HL-60 (cell line): ENCODE data around the gene MCAM.

Source experiments
- DNase-seq, 2 experiments: peaks; one replicate each; pipeline ENCODE4 v3.0.0-alpha.2; 2010 to 2020; ENCODE audit warnings: low read depth in 1 of 2, low spot score in 1 of 2
- H3K27ac ChIP-seq: fragments of 250-450 bp; sonication (Bioruptor Pico); replicated peaks from 2 replicates; pipeline ENCODE4 v1.5.1; 2020; ENCODE audit warnings: mild to moderate bottlenecking, moderate library complexity
- H3K27me3 ChIP-seq: fragments of 250-450 bp; sonication (Bioruptor Pico); 2 replicates; pipeline ENCODE4 v1.5.1; 2021; ENCODE audit warnings: mild to moderate bottlenecking, moderate library complexity; ENCODE audit not compliant: insufficient read depth, poor library complexity, severe bottlenecking
- H3K4me3 ChIP-seq: replicated peaks from 2 replicates; pipeline ENCODE4 v1.5.1; 2011; ENCODE audit warnings: mild to moderate bottlenecking, control low read depth, low read length; ENCODE audit not compliant: insufficient read depth
- CTCF ChIP-seq: IDR thresholded peaks from one replicate; pipeline ENCODE4 v1.5.1; 2011; ENCODE audit warnings: low read length, control low read depth, inconsistent platforms; ENCODE audit not compliant: insufficient read depth
- GABPA ChIP-seq: IDR thresholded peaks from 2 replicates; pipeline ENCODE4 v1.6.1; 2012; ENCODE audit warnings: low read depth
- POLR2AphosphoS5 ChIP-seq: IDR thresholded peaks from 2 replicates; pipeline ENCODE4 v1.6.1; 2012; ENCODE audit warnings: low read depth
- REST ChIP-seq: IDR thresholded peaks from 2 replicates; pipeline ENCODE4 v1.6.1; 2012; ENCODE audit warnings: low read depth; ENCODE audit not compliant: insufficient replicate concordance
- SPI1 ChIP-seq: IDR thresholded peaks from 2 replicates; pipeline ENCODE4 v1.6.1; 2012; ENCODE audit warnings: low read depth, mild to moderate bottlenecking, borderline replicate concordance

Gene MCAM

GRCh38 chr11:119335655-119336543 lies 19.0 kb upstream of the MCAM start:
- TF ChIP-seq SPI1 (no peak), CTCF (no peak), POLR2AphosphoS5 (no peak), REST (no peak), GABPA (no peak)
- H3K4me3 ChIP-seq, result no peak overlapping the region
- peaks cover 10% of the 10 kb centered on the region for H3K27me3 ChIP-seq
- no peak for DNase-seq
- H3K27ac ChIP-seq, result no peak overlapping the region

GRCh38 chr11:119335091-119335654 lies 18.2 kb upstream of the MCAM start:
- Histone ChIP-seq H3K4me3 (peak overlapping the region; percentile 92), H3K27me3 (peaks cover 3% of the 10 kb centered on the region), H3K27ac (peak overlapping the region; percentile 82; the same call in 1 of the 2 replicates)
- DNase-seq, result no peak
- no peak for TF ChIP-seq REST
- TF ChIP-seq GABPA, result no peak
- no peak for TF ChIP-seq POLR2AphosphoS5
- TF ChIP-seq SPI1, result no peak
- no peak for TF ChIP-seq CTCF

GRCh38 chr11:119334174-119334930 lies 17.4 kb upstream of the MCAM start, which contains the start of gene RNF26:
Gene RNF26 (plus strand): TSS chr11:119334527. CDS start chr11:119335123, 596 bp downstream.
- Histone ChIP-seq H3K27me3 (no peaks in the 10 kb centered on the region), H3K27ac (peak within 1 kb of the TSS; percentile 82), H3K4me3 (peak within 1 kb of the TSS; percentile 92)
- TF ChIP-seq POLR2AphosphoS5, result peak; percentile 81; the same call in 1 of the 2 replicates
- TF ChIP-seq REST, result peak; percentile 3
- TF ChIP-seq SPI1, result no peak
- peak; percentile 95 to 98 for DNase-seq
